ENCODE results near the gene PKD1L1.

GRCh38 chr7:47833211-47833610 lies 115.1 kb downstream of the PKD1L1 start:
- no peak for TF ChIP-seq CTCF (conservative IDR thresholded peaks at IDR 0.05; ENCODE audit: low read depth, low read length)
- TF ChIP-seq EZH2 (IDR thresholded peaks at IDR 0.05; ENCODE audit: borderline replicate concordance, low read depth, low read length, poor library complexity, severe bottlenecking): no peak
